Keratinocyte (primary cell): ENCODE data around the gene EPRS1. TPM values are rescaled to one million over a fixed set of nuclear protein-coding genes. Genes with fewer than 3 reads are reported as not detected.

Experiments
- DNase-seq: peaks from one replicate; pipeline ENCODE4 v3.0.0-alpha.2; 2011; ENCODE audit warnings: low read depth, missing footprints, low spot score
- FAIRE-seq: peaks from 2 replicates; lab custom pipeline; 2011; peaks lifted over from hg19 to GRCh38; lab: Jason Lieb, UNC
- H2AFZ ChIP-seq: 2 replicates; pipeline ENCODE4 v1.6.0; 2012; ENCODE audit warnings: low read length, control low read depth, inconsistent platforms; ENCODE audit not compliant: control insufficient read depth
- H3K27ac ChIP-seq: 2 replicates; pipeline ENCODE4 v1.5.1; 2011; ENCODE audit warnings: low read length; ENCODE audit not compliant: control insufficient read depth, insufficient read depth
- H3K27me3 ChIP-seq: 3 replicates; pipeline ENCODE4 v1.6.0; 2011; ENCODE audit warnings: low read length; ENCODE audit not compliant: control insufficient read depth, insufficient read depth; ENCODE audit errors: extremely low read depth
- H3K36me3 ChIP-seq, 2 experiments: 2 replicates in 1 of 2; 3 replicates in 1 of 2; pipeline ENCODE4 v1.5.1; 2011; ENCODE audit warnings: low read length in 2 of 2, mild to moderate bottlenecking in 1 of 2; ENCODE audit not compliant: control insufficient read depth in 2 of 2, insufficient read depth in 2 of 2; ENCODE audit errors: extremely low read depth in 1 of 2
- H3K4me1 ChIP-seq: 3 replicates; pipeline ENCODE4 v1.5.1; 2011; ENCODE audit warnings: low read length; ENCODE audit not compliant: control insufficient read depth, insufficient read depth; ENCODE audit errors: extremely low read depth
- H3K4me2 ChIP-seq: 3 replicates; pipeline ENCODE4 v1.6.0; 2011; ENCODE audit warnings: low read depth, low read length; ENCODE audit not compliant: control insufficient read depth, insufficient read depth; ENCODE audit errors: extremely low read depth
- H3K4me3 ChIP-seq, 3 experiments: fragments of 200-600 bp in 1 of 3; sonication (generic) in 1 of 3; 2 replicates in 2 of 3; 3 replicates in 1 of 3; pipeline ENCODE4 v1.5.1; 2011 to 2016; ENCODE audit warnings: low read length in 3 of 3, mild to moderate bottlenecking in 3 of 3, control low read depth in 2 of 3, inconsistent platforms in 1 of 3, low read depth in 1 of 3, mixed read lengths in 1 of 3, mixed run types in 1 of 3, moderate library complexity in 1 of 3; ENCODE audit not compliant: control insufficient read depth in 2 of 3, insufficient read depth in 2 of 3; ENCODE audit errors: extremely low read depth in 1 of 3
- H3K79me2 ChIP-seq: 2 replicates; pipeline ENCODE4 v1.6.0; 2012; ENCODE audit warnings: low read length; ENCODE audit not compliant: control insufficient read depth, insufficient read depth
- H3K9ac ChIP-seq: 3 replicates; pipeline ENCODE4 v1.6.0; 2011; ENCODE audit warnings: low read length; ENCODE audit not compliant: control insufficient read depth, insufficient read depth; ENCODE audit errors: extremely low read depth
- H3K9me1 ChIP-seq: 3 replicates; pipeline ENCODE4 v1.6.0; 2011; ENCODE audit warnings: low read length; ENCODE audit not compliant: control insufficient read depth, insufficient read depth; ENCODE audit errors: extremely low read depth
- H3K9me3 ChIP-seq: 2 replicates; pipeline ENCODE4 v1.5.1; 2012; ENCODE audit warnings: low read depth, low read length; ENCODE audit not compliant: control insufficient read depth
- H4K20me1 ChIP-seq: 3 replicates; pipeline ENCODE4 v1.6.0; 2011; ENCODE audit warnings: low read length; ENCODE audit not compliant: control insufficient read depth, insufficient read depth; ENCODE audit errors: extremely low read depth
- CTCF ChIP-seq, 3 experiments: IDR thresholded peaks in 1 of 3; conservative IDR thresholded peaks in 1 of 3; optimal IDR thresholded peaks in 1 of 3; 2 replicates in 2 of 3; 3 replicates in 1 of 3; pipeline versions ENCODE3 to v1.5.1; 2011; ENCODE audit warnings: low read length in 3 of 3, mild to moderate bottlenecking in 3 of 3, moderate library complexity in 2 of 3, control low read depth in 1 of 3, inconsistent platforms in 1 of 3; ENCODE audit not compliant: insufficient read depth in 2 of 3; ENCODE audit errors: extremely low read depth in 1 of 3
- EZH2 ChIP-seq: IDR thresholded peaks from one replicate; pipeline ENCODE4 v1.6.1; 2012; ENCODE audit warnings: inconsistent platforms, mild to moderate bottlenecking, low read length, moderate library complexity
- dilution Hi-C: fragments of 300-500 bp; cut with MboI; formaldehyde crosslinking; loops from one replicate; pipeline ENCODE4 v1.7.0; 2020; ENCODE audit warnings: low sequenced_read_pairs; ENCODE audit not compliant: extremely low pct_ligation_motif_present
- polyA plus RNA-seq, 5 experiments: library from polyadenylated mRNA; depleted of rRNA in 3 of 5; stranded (reverse) in 3 of 5; stranded (forward) in 1 of 5; unstranded in 1 of 5; fragments of >200 nt; gene quantifications; 1 replicate in 1 of 5; 2 replicates in 3 of 5; 3 replicates in 1 of 5; pipeline versions ENCODE4 v1.2.1 to v1.2.3, GENCODE V29; 2011 to 2012; ENCODE audit warnings: missing spikeins in 2 of 5, low read depth in 1 of 5, low replicate concordance in 1 of 5

The EPRS1 gene
- polyA plus RNA-seq, 1 donor (not counting 4 experiments of a cell fraction or from before 2014, with no cell fraction given), result 96.3 TPM

- dilution Hi-C loops, result no loop called here
- H3K27me3 ChIP-seq, result no peaks in the 10 kb centered on the region
- H4K20me1 ChIP-seq, result no peaks in the 10 kb centered on the region
- H2AFZ ChIP-seq, result no peak overlapping the region
- H3K4me2 ChIP-seq, result no peak overlapping the region
- H3K4me1 ChIP-seq, result peaks cover 6% of the 10 kb centered on the region
- DNase-seq (no peak), FAIRE-seq (no peak)
- TF ChIP-seq EZH2 (no peak), CTCF (optimal IDR thresholded peaks at IDR 0.05 in 1 of 3, IDR thresholded peaks at IDR 0.05 in 1 of 3, conservative IDR thresholded peaks at IDR 0.05 in 1 of 3; ENCODE audit: extremely low read depth in 1 of 3, insufficient read depth in 2 of 3, low read length in 3 of 3) (no peak)
- no peak overlapping the region for H3K27ac ChIP-seq
- H3K9me1 ChIP-seq, result no peaks in the 10 kb centered on the region
- H3K9me3 ChIP-seq, result no peaks in the 10 kb centered on the region
- no peaks in the 10 kb centered on the region for H3K79me2 ChIP-seq
- H3K4me3 ChIP-seq, result no peak overlapping the region
- H3K36me3 ChIP-seq, result peaks cover 0 to 9% of the 10 kb centered on the region in 2 experiments
- H3K9ac ChIP-seq, result no peak overlapping the region
These were observed 16.3 kb upstream of the EPRS1 start for GRCh38 chr1:220062629-220063028.

GRCh38 chr1:220060876-220061275 is 14.6 kb upstream of the EPRS1 start:
- Histone ChIP-seq H3K9me3 (no peaks in the 10 kb centered on the region), H3K4me3 (no peak overlapping the region), H4K20me1 (no peaks in the 10 kb centered on the region), H3K4me1 (no peaks in the 10 kb centered on the region), H3K79me2 (no peaks in the 10 kb centered on the region), H3K4me2 (no peak overlapping the region), H3K9ac (no peak overlapping the region), H3K9me1 (no peaks in the 10 kb centered on the region), H3K27ac (no peak overlapping the region), H3K36me3 (peaks cover 0 to 9% of the 10 kb centered on the region in 2 experiments), H2AFZ (no peak overlapping the region), H3K27me3 (no peaks in the 10 kb centered on the region)
- dilution Hi-C loops, result no loop called here
- TF ChIP-seq CTCF (optimal IDR thresholded peaks at IDR 0.05 in 1 of 3, IDR thresholded peaks at IDR 0.05 in 1 of 3, conservative IDR thresholded peaks at IDR 0.05 in 1 of 3; ENCODE audit: extremely low read depth in 1 of 3, insufficient read depth in 2 of 3, low read length in 3 of 3) (no peak), EZH2 (no peak)
- FAIRE-seq (no peak), DNase-seq (no peak)
